Smooth muscle cell (in vitro differentiated cells): Measurements from ENCODE around the gene MYO5B. TPM values are rescaled to one million over a fixed set of nuclear protein-coding genes. Genes with fewer than 3 reads are reported as not detected.

Experiments used
- DNase-seq: peaks from one replicate; lab custom pipeline; 2025; ENCODE audit not compliant: unreplicated experiment; lab: John Stamatoyannopoulos, UW
- H2AFZ ChIP-seq: fragments of 200-600 bp; sonication (generic); 2 replicates; pipeline ENCODE4 v1.6.0; 2016; ENCODE audit warnings: antibody characterized with exemption, low read depth, mild to moderate bottlenecking
- H3F3A ChIP-seq: fragments of 200-600 bp; sonication (generic); 2 replicates; pipeline ENCODE4 v1.6.0; 2017; ENCODE audit warnings: antibody characterized with exemption, low read depth
- H3K27ac ChIP-seq: fragments of 200-600 bp; sonication (generic); 2 replicates; pipeline ENCODE4 v1.5.1; 2016; ENCODE audit warnings: low read depth, mild to moderate bottlenecking
- H3K27me3 ChIP-seq: fragments of 200-600 bp; sonication (generic); 2 replicates; pipeline ENCODE4 v1.6.1; 2016; ENCODE audit warnings: low read depth, mild to moderate bottlenecking
- H3K36me3 ChIP-seq: fragments of 200-600 bp; sonication (generic); 2 replicates; pipeline ENCODE4 v1.5.1; 2016; ENCODE audit warnings: low read depth
- H3K4me1 ChIP-seq: fragments of 200-600 bp; sonication (generic); 2 replicates; pipeline ENCODE4 v1.5.1; 2016; ENCODE audit warnings: low read depth
- H3K4me2 ChIP-seq: fragments of 200-600 bp; sonication (generic); 2 replicates; pipeline ENCODE4 v1.6.0; 2016; ENCODE audit warnings: mild to moderate bottlenecking
- H3K4me3 ChIP-seq: fragments of 200-600 bp; sonication (generic); 2 replicates; pipeline ENCODE4 v1.5.1; 2016; ENCODE audit warnings: mild to moderate bottlenecking
- H3K79me2 ChIP-seq: fragments of 200-600 bp; sonication (generic); 2 replicates; pipeline ENCODE4 v1.6.0; 2016; ENCODE audit warnings: low read depth, mild to moderate bottlenecking
- H3K9ac ChIP-seq: fragments of 200-600 bp; sonication (generic); 2 replicates; pipeline ENCODE4 v1.6.0; 2016; ENCODE audit warnings: low read depth
- H3K9me3 ChIP-seq: fragments of 200-600 bp; sonication (generic); replicated peaks from 2 replicates; pipeline ENCODE4 v1.5.1; 2016; ENCODE audit warnings: low read depth
- H4K20me1 ChIP-seq: fragments of 200-600 bp; sonication (generic); 2 replicates; pipeline ENCODE4 v1.6.0; 2016; ENCODE audit warnings: low read depth
- WGBS: methylation state at CpG from one replicate; pipeline ENCODE4 v1.1.7; 2016; ENCODE audit warnings: low lambda C conversion rate; 5-methylcytosine and 5-hydroxymethylcytosine counted together
- polyA plus RNA-seq: library from polyadenylated mRNA; unstranded; fragments of >200 nt; fragmentation: Nextera tagmentation; extraction: Ambion mirVana; gene quantifications from 2 replicates; pipeline ENCODE4 v1.2.1, GENCODE V29; 2016
- total RNA-seq: library from RNA; depleted of rRNA; stranded (reverse); fragments of >200 nt; gene quantifications from 2 replicates; pipeline ENCODE4 v1.2.3, GENCODE V29; 2014
- TF ChIP-seq, protein P1 (sequence below): fragments of 200-600 bp; sonication (generic); IDR thresholded peaks from 2 replicates; pipeline ENCODE4 v1.5.1; 2017; ENCODE audit warnings: borderline replicate concordance, mild to moderate bottlenecking, antibody characterized with exemption; ENCODE audit not compliant: insufficient read depth, poor library complexity, severe bottlenecking

The MYO5B gene
- total and polyA plus RNA-seq, 2 experiments from 2014 or later = 1.7 to 25.3 TPM

DNA sequence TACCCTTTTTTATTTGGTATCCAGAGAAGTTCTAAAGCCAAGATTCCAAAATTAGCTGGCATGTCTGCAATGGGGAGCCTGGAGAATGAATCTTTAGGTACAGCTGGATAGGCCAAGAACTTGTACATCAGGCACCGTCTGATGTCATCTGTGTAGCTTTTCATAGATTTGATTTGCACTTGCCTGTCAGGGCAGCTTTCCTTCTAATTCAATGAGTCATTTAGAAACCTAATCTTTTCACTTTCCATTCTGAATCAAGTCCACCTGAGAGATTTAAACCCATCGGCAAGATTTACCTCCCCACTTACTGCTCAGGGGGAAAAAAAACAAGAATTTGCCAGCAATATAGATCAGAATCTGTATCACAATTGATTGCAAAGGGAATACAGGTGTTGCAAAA lies 320.7 kb downstream of the MYO5B start:
- no peaks in the 10 kb centered on the region for H3F3A ChIP-seq
- 100% methylated on average over 2 of the region's 2 CpGs for WGBS
- no peaks in the 10 kb centered on the region for H4K20me1 ChIP-seq
- H3K36me3 ChIP-seq = no peaks in the 10 kb centered on the region
- H3K9ac ChIP-seq = no peak overlapping the region
- H3K27ac ChIP-seq = no peak overlapping the region
- no peaks in the 10 kb centered on the region for H3K79me2 ChIP-seq
- H2AFZ ChIP-seq = no peak overlapping the region
- H3K4me3 ChIP-seq = no peak overlapping the region
- no peaks in the 10 kb centered on the region for H3K9me3 ChIP-seq
- no peak for DNase-seq
- no peaks in the 10 kb centered on the region for H3K27me3 ChIP-seq
- peaks cover 3% of the 10 kb centered on the region for H3K4me1 ChIP-seq
- H3K4me2 ChIP-seq = no peak overlapping the region
- TF ChIP-seq, protein P1, sequence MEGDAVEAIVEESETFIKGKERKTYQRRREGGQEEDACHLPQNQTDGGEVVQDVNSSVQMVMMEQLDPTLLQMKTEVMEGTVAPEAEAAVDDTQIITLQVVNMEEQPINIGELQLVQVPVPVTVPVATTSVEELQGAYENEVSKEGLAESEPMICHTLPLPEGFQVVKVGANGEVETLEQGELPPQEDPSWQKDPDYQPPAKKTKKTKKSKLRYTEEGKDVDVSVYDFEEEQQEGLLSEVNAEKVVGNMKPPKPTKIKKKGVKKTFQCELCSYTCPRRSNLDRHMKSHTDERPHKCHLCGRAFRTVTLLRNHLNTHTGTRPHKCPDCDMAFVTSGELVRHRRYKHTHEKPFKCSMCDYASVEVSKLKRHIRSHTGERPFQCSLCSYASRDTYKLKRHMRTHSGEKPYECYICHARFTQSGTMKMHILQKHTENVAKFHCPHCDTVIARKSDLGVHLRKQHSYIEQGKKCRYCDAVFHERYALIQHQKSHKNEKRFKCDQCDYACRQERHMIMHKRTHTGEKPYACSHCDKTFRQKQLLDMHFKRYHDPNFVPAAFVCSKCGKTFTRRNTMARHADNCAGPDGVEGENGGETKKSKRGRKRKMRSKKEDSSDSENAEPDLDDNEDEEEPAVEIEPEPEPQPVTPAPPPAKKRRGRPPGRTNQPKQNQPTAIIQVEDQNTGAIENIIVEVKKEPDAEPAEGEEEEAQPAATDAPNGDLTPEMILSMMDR = no peak

DNA sequence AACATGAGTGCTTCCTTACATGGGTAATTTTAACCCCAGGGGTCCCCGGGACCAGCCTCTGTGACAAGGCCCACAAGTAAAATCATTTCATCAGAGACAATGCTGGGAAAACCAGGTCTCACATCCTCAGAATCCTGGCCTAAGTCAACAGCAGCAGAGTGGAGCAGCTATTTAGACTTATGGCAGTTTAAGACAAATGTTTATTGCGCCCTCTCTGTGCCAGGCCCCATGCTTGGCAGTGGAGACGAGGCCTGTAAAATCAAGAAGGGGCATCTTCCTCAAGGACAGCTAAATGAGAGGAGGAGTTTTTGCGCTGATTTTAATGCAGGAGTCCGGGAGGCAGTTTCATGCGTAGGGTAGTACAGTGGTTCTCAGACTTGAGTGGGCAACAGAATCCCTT lies 325.6 kb downstream of the MYO5B start:
- Histone ChIP-seq H3K27me3 (no peaks in the 10 kb centered on the region), H3K4me2 (no peak overlapping the region), H2AFZ (no peak overlapping the region), H3K79me2 (no peaks in the 10 kb centered on the region), H3K36me3 (no peaks in the 10 kb centered on the region), H3K4me3 (no peak overlapping the region), H3K9me3 (no peaks in the 10 kb centered on the region), H3F3A (no peaks in the 10 kb centered on the region), H4K20me1 (no peaks in the 10 kb centered on the region), H3K27ac (no peak overlapping the region), H3K9ac (no peak overlapping the region), H3K4me1 (no peaks in the 10 kb centered on the region)
- TF ChIP-seq, protein P1 = no peak
- WGBS = 94% methylated on average over 6 of the region's 6 CpGs
- DNase-seq = no peak

DNA sequence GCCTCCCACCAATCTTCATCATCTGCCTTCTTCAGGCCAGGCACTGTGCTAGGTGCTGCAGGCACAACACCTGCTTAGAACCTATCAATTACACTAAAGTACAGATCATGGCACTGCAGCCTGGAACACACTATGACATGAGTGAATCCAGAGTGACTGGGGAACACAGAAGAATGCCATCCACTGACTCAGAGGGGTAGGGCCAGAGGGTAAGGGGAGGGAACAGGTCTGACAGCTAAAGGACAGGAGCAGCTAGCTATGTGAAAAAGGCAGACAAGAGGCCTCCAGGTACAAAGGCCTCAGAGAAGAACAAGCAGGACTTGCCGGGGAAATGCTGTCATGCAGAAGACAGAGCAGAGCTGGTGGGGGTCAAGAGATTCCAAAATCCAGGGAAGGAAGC lies 328.3 kb downstream of the MYO5B start:
- TF ChIP-seq, protein P1 = no peak
- Histone ChIP-seq H3K27me3 (no peaks in the 10 kb centered on the region), H3K9ac (no peak overlapping the region), H3K9me3 (no peaks in the 10 kb centered on the region), H3K4me1 (no peaks in the 10 kb centered on the region), H4K20me1 (no peaks in the 10 kb centered on the region), H3K79me2 (no peaks in the 10 kb centered on the region), H3K27ac (no peak overlapping the region), H3K36me3 (no peaks in the 10 kb centered on the region), H3K4me3 (no peak overlapping the region), H3K4me2 (no peak overlapping the region), H3F3A (no peaks in the 10 kb centered on the region), H2AFZ (no peak overlapping the region)
- DNase-seq = no peak
- 81% methylated on average over 1 of the region's 1 CpG for WGBS

DNA sequence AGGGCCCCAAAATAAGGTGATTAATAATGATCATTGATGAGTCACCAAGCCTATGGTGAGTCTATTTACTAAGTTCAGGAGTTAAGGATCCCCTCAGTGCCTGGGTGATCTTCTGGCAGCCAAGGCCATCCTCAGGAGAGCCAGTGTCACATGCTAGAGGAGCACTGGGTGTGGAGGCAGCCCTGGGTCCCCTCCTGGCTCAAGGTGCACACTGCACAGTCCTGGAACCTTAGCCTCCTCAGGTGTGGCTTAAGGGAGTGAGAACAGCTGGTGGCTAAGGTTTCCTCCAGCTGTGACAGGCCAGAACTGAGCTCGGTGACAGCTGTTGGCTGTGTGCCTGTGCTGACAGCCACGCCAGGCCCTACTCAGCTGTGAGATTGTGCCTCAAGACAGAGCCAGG lies 329.5 kb downstream of the MYO5B start:
- H3K4me1 ChIP-seq = no peaks in the 10 kb centered on the region
- H3K27ac ChIP-seq = no peak overlapping the region
- no peaks in the 10 kb centered on the region for H4K20me1 ChIP-seq
- no peaks in the 10 kb centered on the region for H3K9me3 ChIP-seq
- H3F3A ChIP-seq = no peaks in the 10 kb centered on the region
- H2AFZ ChIP-seq = no peak overlapping the region
- no peaks in the 10 kb centered on the region for H3K79me2 ChIP-seq
- H3K4me2 ChIP-seq = no peak overlapping the region
- H3K36me3 ChIP-seq = no peaks in the 10 kb centered on the region
- no peaks in the 10 kb centered on the region for H3K27me3 ChIP-seq
- DNase-seq = no peak
- no peak overlapping the region for H3K9ac ChIP-seq
- H3K4me3 ChIP-seq = no peak overlapping the region
- TF ChIP-seq, protein P1 = no peak
- WGBS = 97% methylated on average over 2 of the region's 2 CpGs
